ENCODE data around the gene ADAP2.
A peak's percentile ranks its signal among the peaks of the same experiment; 100 is the strongest.

The ADAP2 gene

GRCh38 chr17:30970831-30971567, 49.3 kb downstream of the ADAP2 start, which contains the start of gene RNF135 (continued):
- TF ChIP-seq ZNF18 (tag by site-specific recombination; IDR thresholded peaks at IDR 0.05) (no peak), ZNF571 (tag by site-specific recombination; IDR thresholded peaks at IDR 0.05) (no peak), ZNF341 (tag by site-specific recombination; IDR thresholded peaks at IDR 0.05; ENCODE audit: low read depth) (no peak), PATZ1 (tag by site-specific recombination; IDR thresholded peaks at IDR 0.05) (no peak), ZNF560 (tag by site-specific recombination; IDR thresholded peaks at IDR 0.05; ENCODE audit: borderline replicate concordance) (no peak), ZBTB11 (tag by site-specific recombination; conservative IDR thresholded peaks at IDR 0.05; ENCODE audit: low read depth) (peak; percentile 82), PRDM1 (tag by site-specific recombination; IDR thresholded peaks at IDR 0.05) (0 out of 2 replicates have a peak, but pooled peaks have one; percentile 20), ZNF274 (IDR thresholded peaks at IDR 0.05; ENCODE audit: low read length) (no peak), ZNF274 (tag by site-specific recombination; IDR thresholded peaks at IDR 0.05; ENCODE audit: borderline replicate concordance) (no peak), ZNF501 (tag by site-specific recombination; IDR thresholded peaks at IDR 0.05) (peak; percentile 33; the same call in 1 of the 2 replicates), ZBTB17 (tag by site-specific recombination; IDR thresholded peaks at IDR 0.05) (no peak), SETDB1 (IDR thresholded peaks at IDR 0.05; ENCODE audit: insufficient read length, low read length) (peak; percentile 36), ZNF76 (tag by site-specific recombination; IDR thresholded peaks at IDR 0.05; ENCODE audit: borderline replicate concordance, low read depth) (no peak), ZNF660 (tag by site-specific recombination; IDR thresholded peaks at IDR 0.05) (peak; percentile 77), IKZF3 (tag by site-specific recombination; IDR thresholded peaks at IDR 0.05) (0 out of 2 replicates have a peak, but pooled peaks have one; percentile 41), ZNF791 (tag by site-specific recombination; IDR thresholded peaks at IDR 0.05) (no peak), ZNF155 (tag by site-specific recombination; IDR thresholded peaks at IDR 0.05) (no peak), RBAK (tag by site-specific recombination; IDR thresholded peaks at IDR 0.05) (no peak), ZNF530 (tag by site-specific recombination; IDR thresholded peaks at IDR 0.05; ENCODE audit: low read depth) (no peak), ZNF426 (tag by site-specific recombination; IDR thresholded peaks at IDR 0.05) (no peak), ZNF623 (tag by site-specific recombination; IDR thresholded peaks at IDR 0.05) (no peak), ZNF548 (tag by site-specific recombination; IDR thresholded peaks at IDR 0.05) (no peak), HOXC10 (CRISPR knock-in tag; IDR thresholded peaks at IDR 0.05) (no peak), SP7 (tag by site-specific recombination; IDR thresholded peaks at IDR 0.05) (0 out of 2 replicates have a peak, but pooled peaks have one; percentile 21), ZNF513 (tag by site-specific recombination; IDR thresholded peaks at IDR 0.05) (peak; percentile 62), KLF17 (tag by site-specific recombination; IDR thresholded peaks at IDR 0.05) (no peak), CTCF (tag by site-specific recombination; IDR thresholded peaks at IDR 0.05) (peak; percentile 51; the same call in 1 of the 2 replicates), ZBTB48 (tag by site-specific recombination; IDR thresholded peaks at IDR 0.05) (no peak), ZNF600 (tag by site-specific recombination; IDR thresholded peaks at IDR 0.05) (no peak)
